SK-N-SH treated with all-trans-retinoic acid at 6 μM for 48 hours (cell line): ENCODE data around the gene RPS6KA2.

Experiments
- CREB5 ChIP-seq: fragments of 250-450 bp; sonication (Bioruptor Pico); IDR thresholded peaks from 2 replicates; pipeline ENCODE4 v1.5.1; 2020; ENCODE audit warnings: low read depth, mild to moderate bottlenecking, moderate library complexity
- CSDC2 ChIP-seq: fragments of 250-450 bp; sonication (Bioruptor Pico); IDR thresholded peaks from 2 replicates; pipeline ENCODE4 v1.5.0; 2020; ENCODE audit warnings: mild to moderate bottlenecking, moderate library complexity
- TSHZ2 ChIP-seq: fragments of 250-450 bp; sonication (Bioruptor Pico); IDR thresholded peaks from 2 replicates; pipeline ENCODE4 v1.5.0; 2020; ENCODE audit warnings: mild to moderate bottlenecking, moderate library complexity
- ZNF70 ChIP-seq: fragments of 450-650 bp; formaldehyde crosslinking; IDR thresholded peaks from 2 replicates; pipeline ENCODE4 v1.5.0; 2020; ENCODE audit warnings: mild to moderate bottlenecking, moderate library complexity
- ZNF8 ChIP-seq: fragments of 450-650 bp; formaldehyde crosslinking; IDR thresholded peaks from 2 replicates; pipeline ENCODE4 v1.5.0; 2020; ENCODE audit warnings: mild to moderate bottlenecking, moderate library complexity

GRCh38 chr6:166462461-166463135 lies 164.5 kb downstream of the RPS6KA2 start:
- TF ChIP-seq TSHZ2 (CRISPR knock-in tag) (no peak), CSDC2 (CRISPR knock-in tag) (no peak), ZNF8 (CRISPR knock-in tag) (no peak), ZNF70 (CRISPR knock-in tag) (no peak), CREB5 (CRISPR knock-in tag) (no peak)
